ACC112 (cell line): ENCODE results near the gene AFTPH.
"Not testable (repeated sequence)": the region's sequence is repeated elsewhere in the genome, so short reads cannot be mapped to it uniquely, and the experiment has no call there.

Source experiments
- H2AFZ ChIP-seq: fragments of 200-600 bp; sonication (generic); one replicate; pipeline ENCODE4 v1.6.0; 2017; ENCODE audit warnings: antibody characterized with exemption, low read length; ENCODE audit not compliant: unreplicated experiment
- H3K27ac ChIP-seq: fragments of 200-600 bp; sonication (generic); 2 replicates; pipeline ENCODE4 v1.5.1; 2014; ENCODE audit warnings: low read depth, mild to moderate bottlenecking, antibody characterized with exemption, low read length, moderate library complexity
- H3K27me3 ChIP-seq: fragments of 200-600 bp; sonication (generic); 2 replicates; pipeline ENCODE4 v1.6.1; 2014; ENCODE audit warnings: mild to moderate bottlenecking, antibody characterized with exemption, low read length, moderate library complexity, mixed read lengths; ENCODE audit not compliant: insufficient read depth
- H3K36me3 ChIP-seq: fragments of 200-600 bp; sonication (generic); 2 replicates; pipeline ENCODE4 v1.6.1; 2016; ENCODE audit warnings: mild to moderate bottlenecking, antibody characterized with exemption, low read length, moderate library complexity, mixed read lengths; ENCODE audit not compliant: insufficient read depth
- H3K4me1 ChIP-seq: fragments of 200-600 bp; sonication (generic); one replicate; pipeline ENCODE4 v1.6.1; 2016; ENCODE audit warnings: low read length, mixed read lengths; ENCODE audit not compliant: insufficient read depth, unreplicated experiment, control insufficient read depth
- H3K4me3 ChIP-seq: fragments of 200-600 bp; sonication (generic); 2 replicates; pipeline ENCODE4 v1.5.1; 2014; ENCODE audit warnings: mild to moderate bottlenecking, low read depth, low read length
- H3K79me2 ChIP-seq: fragments of 200-600 bp; sonication (generic); one replicate; pipeline ENCODE4 v1.6.0; 2016; ENCODE audit warnings: low read length; ENCODE audit not compliant: control insufficient read depth, unreplicated experiment, insufficient read depth

Gene AFTPH

GRCh38 chr2:64522843-64523428 is 1.2 kb upstream of the AFTPH start:
- Histone ChIP-seq H3K27me3 (peaks cover 13% of the 10 kb centered on the region), H3K36me3 (no peaks in the 10 kb centered on the region), H2AFZ (peak overlapping the region; percentile 58), H3K79me2 (peaks cover 28% of the 10 kb centered on the region), H3K4me1 (peaks cover 8% of the 10 kb centered on the region), H3K4me3 (peak overlapping the region; percentile 93), H3K27ac (no peak overlapping the region)

DNA sequence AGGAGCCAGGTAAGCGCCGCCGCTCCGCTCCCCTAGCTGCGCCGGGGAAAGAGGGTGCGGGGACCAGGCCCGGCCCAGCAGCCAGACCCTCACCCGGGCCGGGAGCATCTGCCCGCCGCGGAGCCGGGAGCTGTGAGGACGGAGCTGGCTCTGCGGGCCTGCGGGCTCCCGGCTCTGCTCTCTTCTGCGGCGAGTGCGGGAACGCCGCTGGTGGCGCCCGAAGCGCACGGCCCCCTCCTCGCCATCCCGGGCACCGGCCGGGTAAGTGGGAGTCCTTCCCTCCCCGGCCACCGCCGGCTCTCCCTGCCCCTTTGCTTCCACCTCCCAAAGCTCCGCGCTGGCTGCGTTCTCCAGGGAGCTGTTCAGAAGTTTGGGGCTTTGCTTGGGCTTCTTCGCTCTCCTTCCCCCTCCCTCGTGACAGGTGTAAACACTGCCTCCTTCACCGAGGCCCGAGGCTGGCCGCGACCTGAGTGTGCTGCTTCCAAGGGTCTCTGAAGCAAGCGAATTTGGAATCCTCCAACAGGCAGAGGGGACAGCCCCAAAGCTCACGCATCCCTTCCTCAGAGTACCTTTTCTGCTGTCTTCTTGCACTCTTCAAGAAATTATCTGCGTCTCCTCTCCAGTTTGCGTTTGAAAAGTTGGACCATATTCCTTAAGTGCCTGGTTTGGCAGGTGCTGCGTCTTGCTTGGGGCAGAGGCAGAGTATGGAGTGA is 632 bp downstream of the AFTPH start:
- Histone ChIP-seq H3K27me3 (peaks cover 5% of the 10 kb centered on the region), H3K4me1 (peaks cover 8% of the 10 kb centered on the region), H3K36me3 (no peaks in the 10 kb centered on the region), H3K4me3 (peak overlapping the region; percentile 93), H3K27ac (no peak overlapping the region; the same call in 1 of the 2 replicates), H2AFZ (peak overlapping the region; percentile 93), H3K79me2 (peaks cover 39% of the 10 kb centered on the region)

- H3K27ac ChIP-seq: no peak overlapping the region
- no peaks in the 10 kb centered on the region for H3K36me3 ChIP-seq
- H3K79me2 ChIP-seq: peaks cover 39% of the 10 kb centered on the region
- H3K4me3 ChIP-seq: peak overlapping the region; percentile 93
- H3K27me3 ChIP-seq: no peaks in the 10 kb centered on the region
- peak overlapping the region; percentile 93 for H2AFZ ChIP-seq
- peaks cover 8% of the 10 kb centered on the region for H3K4me1 ChIP-seq
Observed at GRCh38 chr2:64525317-64525613, 1.1 kb downstream of the AFTPH start.

DNA sequence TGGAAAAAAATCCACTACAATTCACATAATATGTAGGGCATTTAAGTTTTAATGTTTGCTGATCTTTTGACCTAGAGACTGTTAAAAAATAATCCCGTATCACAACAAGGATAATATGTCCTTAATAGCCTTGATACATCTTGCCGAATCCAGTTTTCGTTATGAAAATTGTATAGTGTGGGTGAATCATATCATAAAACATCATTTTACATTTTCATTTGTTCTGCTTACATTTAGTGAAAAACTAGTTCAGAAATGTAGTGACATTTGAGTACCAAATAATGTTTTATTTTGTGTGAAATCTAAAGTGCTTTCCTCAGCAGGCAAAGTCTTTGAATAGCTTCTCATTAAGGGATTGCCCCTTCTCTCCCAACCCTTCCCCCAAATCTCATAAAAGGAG is 1.9 kb downstream of the AFTPH start:
- no peaks in the 10 kb centered on the region for H3K27me3 ChIP-seq
- H2AFZ ChIP-seq: no peak overlapping the region
- H3K36me3 ChIP-seq: no peaks in the 10 kb centered on the region
- no peak overlapping the region for H3K27ac ChIP-seq
- H3K4me3 ChIP-seq: peak overlapping the region; percentile 93
- H3K79me2 ChIP-seq: peaks cover 39% of the 10 kb centered on the region
- peaks cover 8% of the 10 kb centered on the region for H3K4me1 ChIP-seq

GRCh38 chr2:64530946-64531345 is 6.8 kb downstream of the AFTPH start:
- H3K4me1 ChIP-seq, H3K27ac ChIP-seq, H3K4me3 ChIP-seq, H2AFZ ChIP-seq, H3K36me3 ChIP-seq, H3K27me3 ChIP-seq: not testable (repeated sequence)
- peaks cover 37% of the 10 kb centered on the region for H3K79me2 ChIP-seq

DNA sequence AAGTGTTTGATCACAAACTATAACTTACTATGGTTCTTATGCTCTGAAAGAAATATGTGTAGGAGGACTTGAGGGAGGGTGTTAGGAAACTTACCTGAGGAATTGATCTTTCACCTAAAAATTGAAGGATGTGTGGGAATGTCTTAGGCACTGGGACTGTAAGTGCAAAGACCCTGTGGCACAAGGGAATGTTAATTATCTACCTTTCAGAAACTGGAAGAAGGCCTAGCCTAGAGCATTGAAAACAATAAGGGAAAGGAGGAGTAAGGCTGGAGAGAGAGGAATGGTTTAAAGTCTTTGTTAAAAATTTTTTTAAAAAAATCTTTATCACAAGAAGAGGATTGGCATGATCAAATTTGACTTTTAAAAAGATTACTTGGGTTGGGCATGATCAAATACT is 7.9 kb downstream of the AFTPH start:
- Histone ChIP-seq H3K4me3 (no peak overlapping the region), H3K36me3 (no peaks in the 10 kb centered on the region), H3K4me1 (no peaks in the 10 kb centered on the region)

GRCh38 chr2:64533882-64534281 is 9.8 kb downstream of the AFTPH start:
- H3K36me3 ChIP-seq: no peaks in the 10 kb centered on the region
- H3K4me3 ChIP-seq: no peak overlapping the region
- no peak overlapping the region for H2AFZ ChIP-seq
- peaks cover 28% of the 10 kb centered on the region for H3K79me2 ChIP-seq
- peaks cover 16% of the 10 kb centered on the region for H3K4me1 ChIP-seq
- no peak overlapping the region for H3K27ac ChIP-seq
- H3K27me3 ChIP-seq: no peaks in the 10 kb centered on the region

More for the DNA sequence above, 7.9 kb downstream of the AFTPH start:
- no peak overlapping the region for H2AFZ ChIP-seq
- H3K27ac ChIP-seq: no peak overlapping the region
- H3K27me3 ChIP-seq: no peaks in the 10 kb centered on the region
- peaks cover 29% of the 10 kb centered on the region for H3K79me2 ChIP-seq

- Histone ChIP-seq H3K4me3 (no peak overlapping the region), H3K27ac (no peak overlapping the region)
Observed at GRCh38 chr2:64534363-64534762, 10.2 kb downstream of the AFTPH start.

GRCh38 chr2:64535024-64535423 is 10.9 kb downstream of the AFTPH start:
- H2AFZ ChIP-seq: no peak overlapping the region
- no peak overlapping the region for H3K27ac ChIP-seq
- peaks cover 22% of the 10 kb centered on the region for H3K4me1 ChIP-seq
- H3K27me3 ChIP-seq: no peaks in the 10 kb centered on the region
- no peak overlapping the region for H3K4me3 ChIP-seq
- H3K36me3 ChIP-seq: no peaks in the 10 kb centered on the region
- H3K79me2 ChIP-seq: peaks cover 30% of the 10 kb centered on the region

More at GRCh38 chr2:64534363-64534762, 10.2 kb downstream of the AFTPH start:
- Histone ChIP-seq H3K79me2 (peaks cover 27% of the 10 kb centered on the region), H3K4me1 (peaks cover 21% of the 10 kb centered on the region), H3K36me3 (no peaks in the 10 kb centered on the region), H3K27me3 (no peaks in the 10 kb centered on the region), H2AFZ (no peak overlapping the region)

DNA sequence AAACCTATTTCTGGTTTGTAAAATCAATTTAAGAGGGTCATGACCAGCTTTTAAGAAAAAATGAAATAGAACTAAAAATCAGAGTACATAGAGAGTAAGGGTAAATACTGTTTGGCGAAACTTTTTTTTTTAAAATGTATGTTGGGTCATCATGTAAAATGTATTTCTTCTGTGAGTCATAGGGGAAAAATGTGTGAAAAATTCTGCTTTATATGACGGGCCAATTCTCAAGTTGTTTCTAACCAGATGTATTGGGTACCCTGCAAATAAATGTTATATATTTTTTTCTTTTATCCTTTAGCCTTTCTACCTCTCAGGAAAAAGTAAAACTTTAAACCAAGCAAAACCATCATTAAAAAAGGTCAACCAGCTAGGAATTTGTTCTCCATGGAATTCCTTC is 13.9 kb downstream of the AFTPH start:
- Histone ChIP-seq H2AFZ (no peak overlapping the region), H3K27me3 (no peaks in the 10 kb centered on the region), H3K79me2 (peaks cover 38% of the 10 kb centered on the region), H3K36me3 (no peaks in the 10 kb centered on the region), H3K4me3 (no peak overlapping the region), H3K27ac (no peak overlapping the region), H3K4me1 (peaks cover 30% of the 10 kb centered on the region)

- Histone ChIP-seq H3K79me2 (peaks cover 38% of the 10 kb centered on the region), H3K4me3 (no peak overlapping the region), H3K4me1 (peaks cover 37% of the 10 kb centered on the region), H3K36me3 (no peaks in the 10 kb centered on the region), H3K27ac (no peak overlapping the region), H2AFZ (no peak overlapping the region), H3K27me3 (no peaks in the 10 kb centered on the region)
Observed at GRCh38 chr2:64538764-64539433, 14.8 kb downstream of the AFTPH start.
